AG04449 (cell line): ENCODE results near the gene ZMYM4.
"Not testable (repeated sequence)": the region's sequence is repeated elsewhere in the genome, so short reads cannot be mapped to it uniquely, and the experiment has no call there.

ENCODE experiments used
- CTCF ChIA-PET: fragments of 350-600 bp; formaldehyde crosslinking; extraction: SDS; loops from one replicate; lab custom pipeline; 2021; ENCODE audit warnings: antibody characterized with exemption; lab: Yijun Ruan, JAX
- POLR2A ChIA-PET: fragments of 400-600, 350-600 bp; formaldehyde crosslinking; extraction: SDS; loops from one replicate; lab custom pipeline; 2020; ENCODE audit warnings: antibody characterized with exemption, inconsistent platforms; lab: Yijun Ruan, JAX
- DNase-seq: peaks from one replicate; pipeline ENCODE4 v3.0.0-alpha.2; 2010; ENCODE audit warnings: low read depth, low spot score
- H3K4me3 ChIP-seq: 2 replicates; pipeline ENCODE4 v1.5.1; 2011; ENCODE audit warnings: low read depth, mild to moderate bottlenecking, control low read depth, low read length
- TF ChIP-seq, protein P1 (sequence below): IDR thresholded peaks from one replicate; pipeline ENCODE4 v1.5.1; 2011; ENCODE audit warnings: mild to moderate bottlenecking, moderate library complexity, low read length, control low read depth, inconsistent platforms; ENCODE audit not compliant: insufficient read depth; ENCODE audit errors: missing control alignments

The ZMYM4 gene

DNA sequence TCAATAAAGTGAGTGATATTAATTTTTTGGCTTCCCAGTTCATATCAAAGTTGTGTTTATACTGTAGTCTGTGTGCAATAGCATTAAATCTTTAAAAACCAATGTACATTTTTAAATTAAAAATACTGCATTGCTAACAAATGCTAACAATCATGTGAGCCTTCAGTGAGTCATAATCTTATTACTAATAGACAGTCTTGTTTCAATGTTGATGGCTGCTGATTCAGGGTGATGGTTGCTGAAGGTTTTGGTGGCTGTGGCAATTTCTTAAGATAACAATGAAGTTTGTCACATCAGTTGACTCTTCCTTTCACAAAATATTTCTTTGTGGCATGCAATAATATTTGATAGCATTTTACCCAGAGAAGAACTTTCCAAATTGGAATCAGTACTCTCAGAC lies 109.0 kb downstream of the ZMYM4 start:
- POLR2A ChIA-PET = no interaction called here
- CTCF ChIA-PET = interaction anchor here (1.1 kb wide), 1 partner anchor 22 kb away, joined by 3 read pairs; no protein-coding TSS in a partner anchor
- H3K4me3 ChIP-seq = no peak overlapping the region
- DNase-seq = no peak
- TF ChIP-seq, protein P1, sequence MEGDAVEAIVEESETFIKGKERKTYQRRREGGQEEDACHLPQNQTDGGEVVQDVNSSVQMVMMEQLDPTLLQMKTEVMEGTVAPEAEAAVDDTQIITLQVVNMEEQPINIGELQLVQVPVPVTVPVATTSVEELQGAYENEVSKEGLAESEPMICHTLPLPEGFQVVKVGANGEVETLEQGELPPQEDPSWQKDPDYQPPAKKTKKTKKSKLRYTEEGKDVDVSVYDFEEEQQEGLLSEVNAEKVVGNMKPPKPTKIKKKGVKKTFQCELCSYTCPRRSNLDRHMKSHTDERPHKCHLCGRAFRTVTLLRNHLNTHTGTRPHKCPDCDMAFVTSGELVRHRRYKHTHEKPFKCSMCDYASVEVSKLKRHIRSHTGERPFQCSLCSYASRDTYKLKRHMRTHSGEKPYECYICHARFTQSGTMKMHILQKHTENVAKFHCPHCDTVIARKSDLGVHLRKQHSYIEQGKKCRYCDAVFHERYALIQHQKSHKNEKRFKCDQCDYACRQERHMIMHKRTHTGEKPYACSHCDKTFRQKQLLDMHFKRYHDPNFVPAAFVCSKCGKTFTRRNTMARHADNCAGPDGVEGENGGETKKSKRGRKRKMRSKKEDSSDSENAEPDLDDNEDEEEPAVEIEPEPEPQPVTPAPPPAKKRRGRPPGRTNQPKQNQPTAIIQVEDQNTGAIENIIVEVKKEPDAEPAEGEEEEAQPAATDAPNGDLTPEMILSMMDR = no peak

DNA sequence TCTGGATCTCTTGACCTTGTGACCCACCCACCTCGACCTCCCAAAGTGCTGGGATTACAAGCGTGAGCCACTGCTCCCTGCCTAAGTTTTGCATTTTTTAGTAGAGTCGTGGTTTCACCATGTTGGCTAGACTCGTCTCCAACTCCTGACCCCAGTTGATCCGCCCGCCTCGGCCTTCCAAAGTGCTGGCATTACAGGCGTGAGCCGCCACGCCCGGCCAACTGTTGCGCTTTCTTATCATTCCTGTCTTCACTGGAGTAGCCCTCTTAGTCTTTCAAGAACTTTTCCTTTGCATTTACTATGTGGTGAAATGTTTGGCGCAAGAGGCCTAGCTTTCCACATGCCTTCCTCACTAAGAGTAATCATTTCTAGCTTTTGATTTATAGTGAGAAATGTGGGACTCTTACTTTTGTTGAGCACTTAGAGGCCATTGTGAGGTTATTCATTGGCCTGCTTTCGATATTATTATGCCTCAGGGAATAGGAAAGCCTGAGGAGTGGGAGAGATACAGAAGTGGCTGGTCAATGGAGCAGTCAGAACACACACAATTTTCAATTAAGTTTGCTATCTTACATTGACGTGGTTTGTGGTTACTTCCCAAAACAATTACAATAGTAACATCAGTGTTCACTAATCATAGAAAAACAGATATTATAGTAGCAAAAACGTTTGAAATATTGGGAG lies 111.0 kb downstream of the ZMYM4 start:
- H3K4me3 ChIP-seq = no peak overlapping the region
- ChIA-PET CTCF (no interaction called here), POLR2A (interaction anchor here (1.0 kb wide), 1 partner anchor 189 kb away, joined by 3 read pairs; no protein-coding TSS in a partner anchor)
- TF ChIP-seq, protein P1 = no peak
- no peak for DNase-seq

DNA sequence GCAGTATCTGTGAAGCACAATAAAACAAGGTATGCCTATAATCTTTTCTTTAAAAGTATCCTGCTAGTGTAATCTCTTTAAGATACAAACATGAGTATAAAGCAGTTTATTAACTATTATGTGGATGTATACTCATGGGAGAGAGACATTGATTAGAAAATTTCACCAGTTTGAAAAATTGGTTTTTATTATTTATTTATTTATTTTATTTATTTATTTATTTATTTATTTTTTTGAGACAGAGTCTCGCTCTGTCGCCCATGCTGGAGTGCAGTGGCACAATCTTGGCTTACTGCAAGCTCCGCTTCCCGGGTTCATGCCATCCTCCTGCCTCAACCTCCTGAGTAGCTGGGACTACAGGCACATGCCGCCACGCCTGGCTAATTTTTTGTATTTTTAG lies 111.6 kb downstream of the ZMYM4 start:
- H3K4me3 ChIP-seq, CTCF ChIA-PET, DNase-seq, POLR2A ChIA-PET: not testable (repeated sequence)

DNA sequence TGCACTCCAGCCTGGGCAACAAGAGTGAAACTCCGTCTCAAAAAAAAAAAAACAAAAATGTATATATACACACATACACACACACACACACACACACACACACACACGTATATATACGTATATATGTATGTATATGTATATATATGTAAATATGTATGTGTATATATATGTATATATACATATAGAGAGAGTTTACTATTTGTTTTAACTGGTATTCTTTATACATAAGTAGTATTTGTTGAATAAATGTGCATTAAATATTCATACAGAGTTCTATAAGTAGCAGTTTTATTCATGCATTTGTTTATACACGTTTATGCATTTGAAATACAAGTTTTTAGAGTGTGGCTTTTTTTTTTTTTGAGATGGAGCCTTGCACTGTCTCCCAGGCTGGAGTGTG lies 113.6 kb downstream of the ZMYM4 start:
- POLR2A ChIA-PET = no interaction called here
- TF ChIP-seq, protein P1 = no peak
- no peak overlapping the region for H3K4me3 ChIP-seq
- no peak for DNase-seq
- CTCF ChIA-PET = no interaction called here

DNA sequence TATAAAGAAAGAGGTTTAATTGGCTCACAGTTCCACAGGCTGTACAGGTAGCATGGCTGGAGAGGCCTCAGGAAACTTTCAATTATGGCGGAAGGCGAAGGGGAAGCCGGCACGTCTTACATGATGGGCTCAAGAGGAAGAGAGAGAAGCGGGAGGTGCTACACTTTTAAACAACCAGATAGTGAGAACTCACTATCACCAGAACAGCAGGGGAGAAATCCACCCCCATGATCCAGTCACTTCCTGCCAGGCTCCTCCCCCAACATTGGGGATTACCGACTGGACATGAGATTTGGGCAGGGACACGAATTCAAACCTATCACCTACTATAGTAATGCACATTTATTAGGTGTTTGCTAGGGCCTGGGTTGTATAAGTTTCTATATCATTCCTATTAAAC lies 117.8 kb downstream of the ZMYM4 start:
- CTCF ChIA-PET = interaction anchor here (0.6 kb wide), 1 partner anchor 87 kb away, joined by 3 read pairs; no protein-coding TSS in a partner anchor
- POLR2A ChIA-PET = no interaction called here
- no peak for DNase-seq
- TF ChIP-seq, protein P1 = no peak
- no peak overlapping the region for H3K4me3 ChIP-seq

DNA sequence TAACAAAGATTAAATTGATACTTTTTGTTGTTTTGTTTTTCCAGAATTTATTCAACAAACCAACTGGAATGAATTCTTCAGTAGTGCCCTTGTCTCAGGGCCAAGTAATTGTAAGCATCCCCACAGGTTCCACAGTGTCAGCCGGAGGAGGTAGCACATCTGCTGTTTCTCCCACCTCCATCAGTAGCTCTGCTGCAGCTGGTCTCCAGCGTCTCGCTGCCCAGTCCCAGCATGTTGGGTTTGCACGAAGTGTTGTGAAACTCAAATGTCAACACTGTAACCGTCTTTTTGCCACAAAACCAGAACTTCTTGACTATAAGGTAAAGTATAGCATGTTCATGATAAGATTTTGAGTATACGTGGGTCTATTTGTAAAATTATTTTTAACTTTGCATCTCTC lies 118.5 kb downstream of the ZMYM4 start:
- CTCF ChIA-PET = interaction anchor here (0.6 to 1.4 kb wide), 3 partner anchors 10 to 182 kb away, joined by 3 to 4 read pairs (median 3); no protein-coding TSS in a partner anchor
- no peak overlapping the region for H3K4me3 ChIP-seq
- no peak for DNase-seq
- TF ChIP-seq, protein P1 = no peak
- POLR2A ChIA-PET = interaction anchor here (0.5 kb wide), 1 partner anchor 382 kb away, joined by 3 read pairs; no protein-coding TSS in a partner anchor
